HepG2 (cell line): ENCODE data around the gene PEX5. TPM values are rescaled to one million over a fixed set of nuclear protein-coding genes. Genes with fewer than 3 reads are reported as not detected.

ENCODE experiments used
- ATAC-seq: fragments of 200-7000 bp; cut with Tn5 transposase; 3 replicates; pipeline ENCODE4 v1.9.1; 2020; ENCODE audit warnings: mild to moderate bottlenecking, moderate library complexity
- BruUV-seq: library from RNA; stranded (reverse); fragments of 400-500 nt; replicated peaks from 2 replicates; lab custom pipeline; 2021; lab: Mats Ljungman, UMichigan
- CTCF ChIA-PET: fragments of 300-600 bp; formaldehyde crosslinking; extraction: SDS; loops from one replicate; lab custom pipeline; 2021; ENCODE audit warnings: low total read pairs, inconsistent platforms, low intra/inter-chr PET ratio; lab: Yijun Ruan, JAX
- POLR2A ChIA-PET: fragments of 350-600 bp; sonication (Branson Sonifier 250); formaldehyde crosslinking; loops from one replicate; lab custom pipeline; 2020; ENCODE audit warnings: antibody characterized with exemption, inconsistent platforms; lab: Yijun Ruan, JAX
- DNase-seq: peaks from one replicate; pipeline ENCODE4 v3.0.0-alpha.2; 2015; ENCODE audit warnings: low spot score
- FAIRE-seq: peaks from 3 replicates; lab custom pipeline; 2011; peaks lifted over from hg19 to GRCh38; lab: Jason Lieb, UNC
- H2AFZ ChIP-seq: one replicate; pipeline ENCODE4 v1.6.1; 2011; ENCODE audit warnings: low read length, inconsistent platforms
- H3K27ac ChIP-seq: fragments of 300-600 bp; 3 replicates; pipeline ENCODE4 v1.8.0; 2011; ENCODE audit warnings: mixed run types, mild to moderate bottlenecking, mixed read lengths, low read length, inconsistent platforms; ENCODE audit not compliant: insufficient read depth; ENCODE audit errors: extremely low read length
- H3K27me3 ChIP-seq, 2 experiments: fragments of 200-600 bp in 1 of 2; 2 replicates in 1 of 2; 3 replicates in 1 of 2; pipeline versions ENCODE4 v1.6.0 to v1.8.0; 2011; ENCODE audit warnings: low read length in 2 of 2, mild to moderate bottlenecking in 2 of 2, moderate library complexity in 2 of 2, inconsistent platforms in 1 of 2; ENCODE audit not compliant: insufficient read depth in 2 of 2, control insufficient read depth in 1 of 2
- H3K36me3 ChIP-seq, 2 experiments: fragments of 200-600 bp in 1 of 2; replicated peaks in 1 of 2; 2 replicates in 1 of 2; 3 replicates in 1 of 2; pipeline versions ENCODE4 v1.5.1 to v1.8.0; 2011; ENCODE audit warnings: low read length in 2 of 2, inconsistent platforms in 1 of 2; ENCODE audit not compliant: insufficient read depth in 2 of 2, control insufficient read depth in 1 of 2
- H3K4me1 ChIP-seq: 2 replicates; pipeline ENCODE4 v1.5.1; 2012; ENCODE audit warnings: low read length, inconsistent platforms; ENCODE audit not compliant: insufficient read depth
- H3K4me2 ChIP-seq: 2 replicates; pipeline ENCODE4 v1.6.0; 2011; ENCODE audit warnings: low read depth, low read length, inconsistent platforms
- H3K4me3 ChIP-seq, 3 experiments: fragments of 200-600 bp in 1 of 3; sonication (generic), shearing (Covaris generic) in 1 of 3; replicated peaks in 1 of 3; 2 replicates each; pipeline ENCODE4 v1.5.1; 2011 to 2016; ENCODE audit warnings: low read length in 3 of 3, inconsistent platforms in 2 of 3, low read depth in 2 of 3, mild to moderate bottlenecking in 2 of 3, control low read depth in 1 of 3, mixed read lengths in 1 of 3; ENCODE audit not compliant: insufficient read depth in 1 of 3
- H3K79me2 ChIP-seq: one replicate; pipeline ENCODE4 v1.6.1; 2011; ENCODE audit warnings: low read length, inconsistent platforms; ENCODE audit not compliant: insufficient read depth
- H3K9ac ChIP-seq: 2 replicates; pipeline ENCODE4 v1.6.0; 2011; ENCODE audit warnings: mild to moderate bottlenecking, low read depth, low read length, inconsistent platforms; ENCODE audit not compliant: insufficient read depth
- H3K9me3 ChIP-seq: 2 replicates; pipeline ENCODE4 v1.5.1; 2012; ENCODE audit warnings: mild to moderate bottlenecking, low read length
- H4K20me1 ChIP-seq: 2 replicates; pipeline ENCODE4 v1.6.0; 2011; ENCODE audit warnings: inconsistent platforms, mild to moderate bottlenecking, low read length, moderate library complexity; ENCODE audit not compliant: insufficient read depth
- MAFK ChIP-seq, 2 experiments: IDR thresholded peaks in 1 of 2; conservative IDR thresholded peaks in 1 of 2; 2 replicates each; pipeline ENCODE4 v1.6.1; 2011; ENCODE audit warnings: improper control_type of control experiment in 2 of 2, low read length in 2 of 2
- PBX3 ChIP-seq: sonication (generic); formaldehyde crosslinking; IDR thresholded peaks from 2 replicates; pipeline ENCODE4 v1.8.1; 2023; ENCODE audit warnings: missing genetic modification reagents, inconsistent platforms, borderline replicate concordance
- WGBS: methylation state at CpG from one replicate; pipeline ENCODE4 v1.1.6; 2017; ENCODE audit warnings: low lambda C conversion rate; 5-methylcytosine and 5-hydroxymethylcytosine counted together
- in situ Hi-C: cut with HindIII; loops from 2 replicates; pipeline ENCODE4 v1.10.0; 2017; ENCODE audit warnings: low pct_unique_long_range_greater_than_20kb; ENCODE audit not compliant: extremely low pct_ligation_motif_present
- intact Hi-C: fragments of 100-400 bp; cut with micrococcal nuclease; formaldehyde crosslinking; loops from one replicate; pipeline ENCODE4 v1.10.0; 2022; ENCODE audit not compliant: unreplicated experiment
- polyA plus RNA-seq, 8 experiments: library from polyadenylated mRNA; depleted of rRNA in 3 of 8; stranded (reverse) in 7 of 8; unstranded in 1 of 8; fragments of >200 nt; fragmentation: Illumina TruSeq in 4 of 8; extraction: Trizol in 4 of 8; gene quantifications; 2 replicates each; pipeline versions ENCODE4 v1.2.1 to v1.2.3, GENCODE V29; 2011 to 2016; ENCODE audit warnings: low read depth in 4 of 8, missing spikeins in 1 of 8, mixed read lengths in 1 of 8; ENCODE audit not compliant: insufficient read depth in 1 of 8
- total RNA-seq, 5 experiments: library from RNA; depleted of rRNA; stranded (reverse); fragments of >200 nt; fragmentation: Illumina TruSeq; extraction: Trizol; gene quantifications; 2 replicates each; pipeline ENCODE4 v1.2.3, GENCODE V29; 2016; ENCODE audit warnings: low read depth in 1 of 5
- TF ChIP-seq, protein P1 (sequence below): sonication (generic); formaldehyde crosslinking; IDR thresholded peaks from 2 replicates; pipeline ENCODE4 v1.5.0; 2020; ENCODE audit warnings: missing genetic modification reagents

PEX5 gene
- total and polyA plus RNA-seq, 2 of the 13 experiments (the other 11 are each of a cell fraction or from before 2014, with no cell fraction given), result 16.4 to 29.0 TPM

GRCh38 chr12:7205091-7205490 lies 15.6 kb downstream of the PEX5 start:
- ChIA-PET POLR2A (no interaction called here), CTCF (no interaction called here)
- Histone ChIP-seq H3K4me1 (no peaks in the 10 kb centered on the region), H3K9me3 (no peaks in the 10 kb centered on the region), H3K27me3 (no peaks in the 10 kb centered on the region), H3K79me2 (no peaks in the 10 kb centered on the region), H3K27ac (no peak overlapping the region), H3K4me3 (no peak overlapping the region), H4K20me1 (no peaks in the 10 kb centered on the region), H3K9ac (no peak overlapping the region), H3K36me3 (peaks cover 29 to 67% of the 10 kb centered on the region in 2 experiments), H3K4me2 (no peak overlapping the region), H2AFZ (no peak overlapping the region)
- intact Hi-C loops, result no loop called here
- DNase-seq (no peak), ATAC-seq (no peak), FAIRE-seq (no peak)
- in situ Hi-C loops, result no loop called here
- TF ChIP-seq, protein P1, sequence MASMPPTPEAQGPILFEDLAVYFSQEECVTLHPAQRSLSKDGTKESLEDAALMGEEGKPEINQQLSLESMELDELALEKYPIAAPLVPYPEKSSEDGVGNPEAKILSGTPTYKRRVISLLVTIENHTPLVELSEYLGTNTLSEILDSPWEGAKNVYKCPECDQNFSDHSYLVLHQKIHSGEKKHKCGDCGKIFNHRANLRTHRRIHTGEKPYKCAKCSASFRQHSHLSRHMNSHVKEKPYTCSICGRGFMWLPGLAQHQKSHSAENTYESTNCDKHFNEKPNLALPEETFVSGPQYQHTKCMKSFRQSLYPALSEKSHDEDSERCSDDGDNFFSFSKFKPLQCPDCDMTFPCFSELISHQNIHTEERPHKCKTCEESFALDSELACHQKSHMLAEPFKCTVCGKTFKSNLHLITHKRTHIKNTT, result no peak
- peak; percentile 4 to 63; a peak in 2 of 4 replicates for TF ChIP-seq MAFK (conservative IDR thresholded peaks at IDR 0.05 in 1 of 2, IDR thresholded peaks at IDR 0.05 in 1 of 2; ENCODE audit: low read length in 2 of 2)
- no TSS peak for BruUV-seq

- no peak overlapping the region for H3K9ac ChIP-seq
- BruUV-seq, result no TSS peak
- H2AFZ ChIP-seq, result no peak overlapping the region
- no peak overlapping the region for H3K4me3 ChIP-seq
- H3K4me1 ChIP-seq, result no peaks in the 10 kb centered on the region
- FAIRE-seq (no peak), ATAC-seq (no peak), DNase-seq (no peak)
- WGBS, result 89% methylated on average over 3 of the region's 3 CpGs
- in situ Hi-C loops, result no loop called here
- H3K27me3 ChIP-seq, result no peaks in the 10 kb centered on the region
- no peaks in the 10 kb centered on the region for H4K20me1 ChIP-seq
- POLR2A ChIA-PET, result no interaction called here
- no peaks in the 10 kb centered on the region for H3K79me2 ChIP-seq
- H3K27ac ChIP-seq, result no peak overlapping the region
- H3K36me3 ChIP-seq, result peaks cover 30 to 77% of the 10 kb centered on the region in 2 experiments
- no peak overlapping the region for H3K4me2 ChIP-seq
- intact Hi-C loops, result no loop called here
- TF ChIP-seq PBX3 (CRISPR knock-in tag), result no peak
- no peaks in the 10 kb centered on the region for H3K9me3 ChIP-seq
- CTCF ChIA-PET, result no interaction called here
These were observed 17.2 kb downstream of the PEX5 start for GRCh38 chr12:7206691-7207090.
